SK-N-SH treated with all-trans-retinoic acid at 6 μM for 48 hours (cell line): ENCODE data around the gene RGS7.
"Not testable (repeated sequence)": the region's sequence is repeated elsewhere in the genome, so short reads cannot be mapped to it uniquely, and the experiment has no call there.

ENCODE experiments used
- ATAC-seq: fragments of 200-7000 bp; cut with Tn5 transposase; 3 replicates; pipeline ENCODE4 v1.9.1; 2020; ENCODE audit warnings: mild to moderate bottlenecking, moderate library complexity
- ARNTL ChIP-seq: fragments of 450-650 bp; formaldehyde crosslinking; IDR thresholded peaks from 2 replicates; pipeline ENCODE4 v1.5.0; 2020; ENCODE audit warnings: low read depth, mild to moderate bottlenecking, moderate library complexity, borderline replicate concordance
- CREB5 ChIP-seq: fragments of 250-450 bp; sonication (Bioruptor Pico); IDR thresholded peaks from 2 replicates; pipeline ENCODE4 v1.5.1; 2020; ENCODE audit warnings: low read depth, mild to moderate bottlenecking, moderate library complexity
- CSDC2 ChIP-seq: fragments of 250-450 bp; sonication (Bioruptor Pico); IDR thresholded peaks from 2 replicates; pipeline ENCODE4 v1.5.0; 2020; ENCODE audit warnings: mild to moderate bottlenecking, moderate library complexity
- CSRNP3 ChIP-seq: fragments of 250-450 bp; sonication (Bioruptor Pico); IDR thresholded peaks from 2 replicates; pipeline ENCODE4 v1.5.1; 2021; ENCODE audit warnings: mild to moderate bottlenecking, moderate library complexity
- ESRRG ChIP-seq: fragments of 250-450 bp; sonication (Bioruptor Pico); IDR thresholded peaks from 2 replicates; pipeline ENCODE4 v1.6.1; 2021; ENCODE audit warnings: mild to moderate bottlenecking
- ISL1 ChIP-seq: fragments of 250-450 bp; sonication (Bioruptor Pico); IDR thresholded peaks from 2 replicates; pipeline ENCODE4 v2.1.2; 2022; ENCODE audit warnings: mild to moderate bottlenecking, moderate library complexity
- OSR1 ChIP-seq: fragments of 250-450 bp; sonication (Bioruptor Pico); IDR thresholded peaks from 2 replicates; pipeline ENCODE4 v1.8.0; 2022; ENCODE audit warnings: moderate library complexity, mild to moderate bottlenecking, inconsistent platforms
- PATZ1 ChIP-seq: fragments of 250-450 bp; sonication (Bioruptor Pico); IDR thresholded peaks from 2 replicates; pipeline ENCODE4 v1.8.0; 2020; ENCODE audit warnings: mild to moderate bottlenecking, moderate library complexity, borderline replicate concordance
- POU6F1 ChIP-seq: fragments of 250-450 bp; sonication (Bioruptor Pico); IDR thresholded peaks from 2 replicates; pipeline ENCODE4 v1.8.0; 2021; ENCODE audit warnings: low read depth, mild to moderate bottlenecking, moderate library complexity, borderline replicate concordance
- PPARA ChIP-seq: fragments of 250-450 bp; sonication (Bioruptor Pico); IDR thresholded peaks from 2 replicates; pipeline ENCODE4 v1.5.0; 2020; ENCODE audit warnings: mild to moderate bottlenecking, borderline replicate concordance
- RARB ChIP-seq: fragments of 250-450 bp; sonication (Bioruptor Pico); IDR thresholded peaks from 2 replicates; pipeline ENCODE4 v1.8.0; 2021; ENCODE audit warnings: mild to moderate bottlenecking, moderate library complexity
- SNAI2 ChIP-seq: fragments of 250-450 bp; sonication (Bioruptor Pico); IDR thresholded peaks from 2 replicates; pipeline ENCODE4 v1.5.0; 2020; ENCODE audit warnings: mild to moderate bottlenecking, moderate library complexity
- TCF4 ChIP-seq: fragments of 250-450 bp; sonication (Bioruptor Pico); IDR thresholded peaks from 2 replicates; pipeline ENCODE4 v1.8.0; 2021; ENCODE audit warnings: mild to moderate bottlenecking, moderate library complexity, borderline replicate concordance
- TOX ChIP-seq: fragments of 250-450 bp; sonication (Bioruptor Pico); IDR thresholded peaks from 2 replicates; pipeline ENCODE4 v1.8.0; 2021; ENCODE audit warnings: mild to moderate bottlenecking, moderate library complexity, borderline replicate concordance
- TSHZ2 ChIP-seq: fragments of 250-450 bp; sonication (Bioruptor Pico); IDR thresholded peaks from 2 replicates; pipeline ENCODE4 v1.5.0; 2020; ENCODE audit warnings: mild to moderate bottlenecking, moderate library complexity
- ZC3H10 ChIP-seq: fragments of 250-450 bp; sonication (Bioruptor Pico); IDR thresholded peaks from 2 replicates; pipeline ENCODE4 v1.5.1; 2021; ENCODE audit warnings: mild to moderate bottlenecking, moderate library complexity
- ZFP3 ChIP-seq: fragments of 250-450 bp; sonication (Bioruptor Pico); IDR thresholded peaks from 2 replicates; pipeline ENCODE4 v1.5.0; 2020; ENCODE audit warnings: mild to moderate bottlenecking, moderate library complexity
- ZFP30 ChIP-seq: fragments of 450-650 bp; formaldehyde crosslinking; IDR thresholded peaks from 2 replicates; pipeline ENCODE4 v1.5.0; 2022; ENCODE audit warnings: mild to moderate bottlenecking, moderate library complexity
- ZNF565 ChIP-seq: fragments of 450-650 bp; formaldehyde crosslinking; conservative IDR thresholded peaks from 2 replicates; pipeline ENCODE4 v1.5.0; 2020; ENCODE audit warnings: low read depth, mild to moderate bottlenecking, moderate library complexity
- ZNF70 ChIP-seq: fragments of 450-650 bp; formaldehyde crosslinking; IDR thresholded peaks from 2 replicates; pipeline ENCODE4 v1.5.0; 2020; ENCODE audit warnings: mild to moderate bottlenecking, moderate library complexity
- ZNF8 ChIP-seq: fragments of 450-650 bp; formaldehyde crosslinking; IDR thresholded peaks from 2 replicates; pipeline ENCODE4 v1.5.0; 2020; ENCODE audit warnings: mild to moderate bottlenecking, moderate library complexity

The RGS7 gene

GRCh38 chr1:240883490-240883889, 473.5 kb downstream of the RGS7 start:
- no peak for ATAC-seq

GRCh38 chr1:240882656-240883308, 474.2 kb downstream of the RGS7 start:
- ATAC-seq: not testable (repeated sequence)

More at GRCh38 chr1:240883490-240883889, 473.5 kb downstream of the RGS7 start:
- TF ChIP-seq ZNF565 (CRISPR knock-in tag) (no peak), ESRRG (CRISPR knock-in tag) (no peak), PATZ1 (CRISPR knock-in tag) (no peak), ZNF8 (CRISPR knock-in tag) (no peak), CREB5 (CRISPR knock-in tag) (no peak), CSDC2 (CRISPR knock-in tag) (no peak), ZNF70 (no peak)
- TF ChIP-seq, all 23 proteins: peak for 0

- TF ChIP-seq ZFP30 (CRISPR knock-in tag) (no peak), SNAI2 (CRISPR knock-in tag) (no peak), ZNF8 (CRISPR knock-in tag) (no peak), PPARA (CRISPR knock-in tag) (no peak), TCF4 (CRISPR knock-in tag) (no peak), CREB5 (CRISPR knock-in tag) (no peak), ZNF565 (CRISPR knock-in tag) (no peak), ZC3H10 (CRISPR knock-in tag) (no peak), OSR1 (CRISPR knock-in tag) (no peak), ISL1 (no peak), RARB (CRISPR knock-in tag) (no peak), CSRNP3 (CRISPR knock-in tag) (no peak), ZNF70 (no peak), CSDC2 (CRISPR knock-in tag) (no peak), ESRRG (CRISPR knock-in tag) (no peak), TOX (CRISPR knock-in tag) (no peak), ZFP3 (CRISPR knock-in tag) (no peak), POU6F1 (CRISPR knock-in tag) (no peak)
- ATAC-seq: peak; percentile 31; the same call in 1 of the 3 replicates
These were observed 478.4 kb downstream of the RGS7 start for GRCh38 chr1:240878631-240879030.

GRCh38 chr1:240877605-240878004, 479.4 kb downstream of the RGS7 start:
- ATAC-seq: no peak
- no peak for TF ChIP-seq ARNTL (CRISPR knock-in tag)
- TF ChIP-seq ZNF70: no peak
- TF ChIP-seq POU6F1 (CRISPR knock-in tag): no peak
- TF ChIP-seq ZC3H10 (CRISPR knock-in tag): no peak
- TF ChIP-seq TSHZ2: no peak
- no peak for TF ChIP-seq CREB5 (CRISPR knock-in tag)
